ENCODE data around the gene C3orf20.

C3orf20 gene

DNA sequence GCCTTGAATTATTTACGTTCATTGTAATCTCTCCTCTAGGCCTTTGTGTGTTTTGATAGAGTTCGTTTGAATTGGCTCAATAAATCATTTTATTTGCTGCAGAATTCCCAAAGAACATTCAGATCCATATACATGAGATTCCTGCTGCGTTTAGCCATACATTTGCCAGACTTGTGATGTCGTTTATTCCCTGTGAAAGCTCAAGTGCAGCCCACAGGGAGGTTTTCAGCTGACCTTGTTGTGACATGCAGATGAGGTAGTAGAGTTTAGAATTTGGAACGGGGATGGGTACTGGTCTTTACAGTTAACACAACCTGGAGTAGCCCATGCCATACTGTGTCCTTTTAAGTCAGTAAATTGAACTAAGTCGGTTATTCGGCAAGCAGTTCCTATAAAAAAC is at the start of gene C3orf20:
C3orf20 (plus strand) TSS at position 301 of the 400 bp plus-strand sequence. CDS start 7,573 bp downstream, outside the sequence.
- no peak for DNase-seq (ENCODE audit: low spot score)

DNA sequence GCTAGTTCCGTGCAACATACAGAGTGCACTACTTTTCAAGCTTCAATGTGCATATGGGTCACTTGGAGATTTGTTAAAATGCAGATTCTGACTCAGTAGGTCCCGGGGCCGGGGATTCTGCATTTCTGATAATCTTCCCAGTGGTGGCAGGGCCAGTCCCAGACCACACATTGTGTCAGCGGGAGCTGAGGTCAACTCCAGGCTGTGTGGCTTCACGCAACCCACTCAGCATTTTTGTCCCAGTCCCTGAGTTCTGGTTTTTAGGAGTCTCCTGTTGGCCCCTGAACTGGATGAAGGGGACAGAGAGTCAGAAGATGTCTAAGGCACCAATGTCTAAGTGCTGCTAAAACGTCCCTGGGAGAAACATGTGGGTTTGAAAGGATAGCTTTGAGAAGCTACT is 49.5 kb upstream of the C3orf20 start:
- DNase-seq (ENCODE audit: low spot score): no peak

- DNase-seq (ENCODE audit: low spot score): no peak
Observed at GRCh38 chr3:14627815-14628214, 47.1 kb upstream of the C3orf20 start.

- no peak for DNase-seq (ENCODE audit: low spot score)
Observed at GRCh38 chr3:14628406-14628805, 46.5 kb upstream of the C3orf20 start.

GRCh38 chr3:14630404-14631100 is 44.4 kb upstream of the C3orf20 start:
- no peak for DNase-seq (ENCODE audit: low spot score)

DNA sequence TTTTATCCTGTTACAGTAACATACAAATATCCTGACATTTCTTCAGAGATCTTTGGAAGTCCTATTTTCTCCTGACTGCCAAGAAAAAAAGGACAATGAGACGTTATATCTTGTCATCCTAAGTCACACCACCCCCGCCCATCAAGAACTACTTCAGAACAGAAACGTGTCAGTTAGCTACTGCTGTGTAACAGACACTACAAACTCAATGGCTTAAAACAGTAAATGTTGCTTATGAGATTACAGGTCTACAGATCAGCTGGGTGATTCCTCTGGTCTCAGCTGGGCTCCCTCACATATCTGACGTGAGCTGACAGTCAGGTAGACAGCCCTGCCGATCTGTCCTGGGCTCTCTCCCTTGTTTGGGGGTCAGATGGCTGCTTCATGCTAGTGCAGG is 43.8 kb upstream of the C3orf20 start:
- DNase-seq (ENCODE audit: low spot score): no peak

- no peak for DNase-seq (ENCODE audit: low spot score)
Observed at GRCh38 chr3:14631687-14632441, 43.1 kb upstream of the C3orf20 start.

- no peak for DNase-seq (ENCODE audit: low spot score)
Observed at GRCh38 chr3:14632442-14632930, 42.5 kb upstream of the C3orf20 start.

DNA sequence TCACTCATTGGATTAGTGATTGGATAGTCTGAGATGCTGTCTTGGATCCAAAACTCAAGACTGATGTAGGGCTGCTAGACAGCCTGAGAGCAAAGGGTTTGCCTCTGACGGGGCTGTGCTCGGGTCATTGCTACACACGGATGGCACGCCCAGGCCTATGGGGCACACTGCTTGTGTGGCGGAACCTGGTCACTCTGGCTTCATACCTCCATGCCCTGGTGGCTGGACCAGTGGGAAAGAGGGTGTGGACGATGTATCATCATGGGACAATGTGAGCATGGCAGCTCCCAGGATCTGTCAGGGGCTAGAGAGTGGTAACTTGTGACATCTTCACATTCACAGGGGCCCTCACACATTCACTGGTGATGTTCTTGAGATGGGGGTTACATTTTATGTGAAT is 41.5 kb upstream of the C3orf20 start:
- DNase-seq (ENCODE audit: low spot score): no peak

DNA sequence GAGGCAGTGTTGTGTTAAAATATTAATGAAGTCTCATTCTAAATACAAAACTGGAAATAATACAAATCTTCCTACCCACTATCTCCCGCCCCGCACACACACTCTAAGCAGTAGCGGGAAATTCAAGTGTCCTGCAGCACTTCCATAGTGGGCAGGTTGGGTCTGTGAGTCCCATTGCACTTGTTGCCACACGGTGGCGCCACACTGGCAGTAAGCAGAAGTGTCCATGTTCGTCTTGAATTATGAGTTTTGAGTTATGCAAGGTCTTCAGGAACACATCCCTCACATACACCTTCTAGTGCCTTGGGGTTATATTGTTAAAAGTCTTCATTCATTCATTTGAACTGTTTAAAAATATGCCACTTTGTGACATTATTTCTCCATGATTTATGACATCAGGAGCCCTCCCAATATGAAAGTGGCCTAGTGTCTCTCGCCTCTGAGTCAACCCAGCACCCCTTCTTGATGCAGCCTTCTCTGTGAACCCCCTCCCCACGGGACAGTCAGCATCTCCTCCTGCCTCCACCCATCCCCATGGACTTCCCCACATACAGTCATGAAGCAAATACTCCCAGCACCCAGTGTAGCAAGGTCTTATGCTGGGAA is 41.0 kb upstream of the C3orf20 start:
- no peak for DNase-seq (ENCODE audit: low spot score)

DNA sequence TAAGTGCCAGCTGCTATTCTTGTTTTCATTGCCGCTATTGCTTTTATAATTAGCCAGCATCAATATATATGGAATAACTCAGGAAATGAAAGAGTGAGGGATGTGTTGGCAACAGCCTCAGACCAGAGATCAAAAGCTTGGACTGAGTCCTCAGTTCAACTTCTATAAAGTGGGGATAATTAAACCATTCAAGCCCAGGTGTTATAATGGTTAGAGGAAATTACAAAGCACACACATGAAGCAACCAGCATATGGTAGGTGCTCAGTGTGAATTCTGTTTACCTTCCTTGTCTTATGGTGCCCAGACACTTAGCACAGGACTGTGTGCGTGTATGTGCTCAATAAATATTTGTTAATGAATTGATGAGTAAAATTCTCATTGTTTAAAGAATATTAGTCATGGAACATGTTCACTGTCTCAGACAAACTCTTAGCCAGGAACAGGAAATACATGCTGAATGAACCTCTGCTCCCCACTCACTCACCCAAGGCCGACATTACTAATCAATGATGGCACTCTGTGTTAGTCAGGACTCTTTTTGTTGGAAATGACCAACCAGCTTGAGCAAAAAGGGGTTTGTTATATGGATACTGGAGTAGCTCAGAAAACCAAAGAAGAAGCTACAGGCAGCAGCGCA is 40.1 kb upstream of the C3orf20 start:
- no peak for DNase-seq (ENCODE audit: low spot score)

- no peak for DNase-seq (ENCODE audit: low spot score)
Observed at GRCh38 chr3:14636496-14637087, 38.3 kb upstream of the C3orf20 start.

DNA sequence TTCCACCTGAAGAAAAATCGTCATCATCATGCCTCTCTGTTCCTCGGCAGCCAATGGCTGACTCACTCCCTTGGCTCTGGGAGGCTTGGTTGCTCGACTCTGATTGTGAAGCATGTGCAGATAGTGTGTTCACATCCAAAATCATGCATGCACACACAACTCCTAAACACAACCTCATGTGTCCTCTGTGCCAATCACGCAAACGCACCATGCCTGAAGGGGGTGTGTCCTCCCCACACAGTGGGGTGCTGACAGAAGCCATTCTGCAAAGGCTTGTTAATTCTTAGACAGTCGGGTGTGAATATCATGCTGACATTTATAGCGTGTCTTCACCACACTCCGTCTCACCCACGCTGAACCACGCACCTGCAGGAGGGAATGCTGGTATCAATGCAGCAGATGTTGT is 34.8 kb upstream of the C3orf20 start:
- no peak for DNase-seq (ENCODE audit: low spot score)

DNA sequence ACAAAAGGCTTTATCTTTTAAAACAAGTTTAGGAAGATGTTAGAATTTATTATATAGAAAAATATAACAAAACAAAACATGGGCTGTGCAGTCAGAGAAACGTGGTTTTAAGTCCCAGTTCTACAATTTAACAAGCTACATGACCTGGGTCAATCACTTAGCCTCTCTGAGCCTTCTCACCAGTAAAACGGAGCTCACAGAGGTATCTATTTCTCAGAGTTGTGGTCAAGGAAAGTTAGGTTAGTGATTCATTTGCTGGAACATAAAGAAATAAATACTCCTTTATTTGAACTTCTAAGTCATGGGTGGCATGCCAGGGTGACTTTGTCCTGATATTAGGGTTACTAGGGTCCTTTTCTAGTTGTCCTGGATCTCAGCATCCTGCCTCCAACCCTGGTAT is 34.2 kb upstream of the C3orf20 start:
- DNase-seq (ENCODE audit: low spot score): no peak

GRCh38 chr3:14641346-14641745 is 33.6 kb upstream of the C3orf20 start:
- no peak for DNase-seq (ENCODE audit: low spot score)

DNA sequence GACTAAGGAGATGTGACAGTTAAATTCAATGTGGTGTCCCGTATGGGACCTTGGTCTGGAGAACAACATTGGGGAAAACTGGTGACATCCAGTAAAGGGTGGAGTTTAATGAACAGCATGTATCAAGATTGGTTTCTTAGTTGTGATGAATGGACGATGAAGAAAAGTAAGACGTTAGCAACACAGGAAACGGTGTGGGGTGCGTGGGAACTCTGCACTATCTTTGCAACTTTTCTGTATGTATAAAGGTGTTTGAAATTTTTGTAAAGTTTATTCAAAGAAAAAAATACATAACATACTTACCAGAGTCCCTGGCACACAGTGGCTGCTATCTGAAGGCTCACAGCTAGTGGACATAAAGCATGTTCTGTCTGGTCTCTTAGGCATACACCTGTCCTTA is 29.5 kb upstream of the C3orf20 start:
- no peak for DNase-seq (ENCODE audit: low spot score)

GRCh38 chr3:14646131-14646573 is 28.8 kb upstream of the C3orf20 start:
- DNase-seq (ENCODE audit: low spot score): no peak

DNA sequence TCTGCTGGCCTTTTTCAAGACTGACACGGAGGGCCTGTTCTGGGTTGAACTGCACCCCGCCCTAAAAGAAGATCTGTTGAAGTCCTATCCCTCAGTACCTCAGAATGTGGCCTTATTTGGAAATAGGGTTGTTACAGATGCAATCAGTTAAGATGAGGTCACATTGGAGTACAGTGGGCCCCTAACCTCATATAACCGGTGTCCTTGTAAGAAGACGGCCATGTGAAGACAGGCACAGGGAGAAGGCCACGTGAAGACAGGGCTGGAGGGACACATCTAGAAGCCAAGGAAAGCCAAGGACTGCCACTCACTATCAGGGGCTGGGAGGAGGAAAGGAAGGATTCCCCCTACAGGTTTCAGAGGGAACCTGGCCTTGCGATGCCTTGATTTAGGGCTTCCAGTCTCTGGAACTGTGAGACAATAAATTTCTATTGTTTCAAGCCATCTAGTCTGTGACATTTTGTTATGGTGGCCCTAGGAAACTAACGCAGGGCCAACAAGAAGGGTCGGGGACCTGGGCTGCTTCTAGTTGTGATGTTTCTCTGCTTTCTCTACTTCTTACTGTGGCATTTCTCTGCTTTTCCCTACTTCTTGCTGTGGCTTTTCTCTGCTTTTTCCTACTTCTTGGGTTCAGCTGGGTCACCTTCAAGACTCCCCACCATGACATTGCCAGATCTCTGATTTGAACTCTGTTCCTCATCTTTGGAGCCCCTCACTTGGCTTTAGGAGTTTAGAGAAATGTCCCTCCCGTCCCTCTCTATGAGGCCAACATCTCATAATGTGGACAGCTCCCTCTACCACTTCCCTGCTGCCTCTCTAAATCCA is 28.1 kb upstream of the C3orf20 start:
- DNase-seq (ENCODE audit: low spot score): no peak

DNA sequence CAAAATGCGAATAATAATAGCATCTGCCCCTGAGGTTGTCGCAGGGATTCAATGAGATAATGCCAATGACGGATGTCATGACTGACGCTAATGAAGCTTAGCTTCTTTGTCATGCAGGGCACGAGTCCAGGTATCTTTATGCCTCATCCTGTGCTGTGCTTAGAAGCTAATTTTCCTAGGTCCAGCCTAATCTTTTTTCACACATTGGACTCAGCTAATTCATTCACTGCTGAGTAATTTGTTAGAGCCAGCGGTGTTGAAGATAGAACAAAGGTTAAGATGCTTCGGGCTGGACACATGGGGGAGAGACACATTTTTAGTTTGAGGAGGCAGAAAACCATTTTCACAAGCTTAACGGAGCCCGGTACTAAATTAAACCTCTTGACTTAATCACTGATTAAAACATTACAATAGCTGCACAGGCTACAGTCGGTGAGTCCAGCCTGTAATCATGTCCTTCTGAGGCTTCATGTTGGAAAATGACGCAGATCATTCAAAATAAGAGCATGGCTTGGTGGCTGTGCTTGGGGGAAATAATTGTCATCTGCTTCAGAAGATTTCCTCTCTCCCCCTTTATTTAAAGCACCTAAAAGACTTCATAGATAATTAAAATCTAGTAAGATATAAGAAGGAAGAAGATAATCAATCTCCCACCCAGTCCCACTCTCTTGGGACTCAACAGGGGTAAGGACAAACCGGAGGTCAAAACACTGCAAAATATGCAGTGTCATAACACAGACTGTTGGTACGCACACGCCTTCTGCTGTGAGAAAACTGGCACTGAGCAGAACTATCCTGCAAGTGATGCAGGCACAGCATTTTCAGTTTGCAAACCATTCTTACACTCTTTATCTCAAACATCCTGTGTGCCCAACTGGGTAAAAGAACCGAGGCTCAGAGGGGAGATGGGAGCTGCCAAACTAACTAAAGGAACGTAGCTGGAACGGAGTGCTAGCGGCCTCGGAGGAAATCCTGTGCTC is 26.7 kb upstream of the C3orf20 start:
- DNase-seq (ENCODE audit: low spot score): no peak

GRCh38 chr3:14649466-14649865 is 25.5 kb upstream of the C3orf20 start:
- no peak for DNase-seq (ENCODE audit: low spot score)

Data from ecto neural progenitor cell (in vitro differentiated cells).